SU-DHL-6 (cell line): ENCODE measurements around the gene MAGEC3.

ENCODE experiments used
- H2AFZ ChIP-seq: fragments of 200-600 bp; sonication (generic); 2 replicates; pipeline ENCODE4 v1.6.1; 2014; ENCODE audit warnings: low read depth, mild to moderate bottlenecking, moderate library complexity, mixed read lengths, antibody characterized with exemption, low read length; ENCODE audit not compliant: severe bottlenecking
- H3F3A ChIP-seq: fragments of 200-600 bp; shearing (Covaris generic); 2 replicates; pipeline ENCODE4 v1.6.0; 2016; ENCODE audit warnings: antibody characterized with exemption, mild to moderate bottlenecking; ENCODE audit not compliant: insufficient read depth
- H3K27ac ChIP-seq: fragments of 200-600 bp; sonication (generic); 2 replicates; pipeline ENCODE4 v1.5.1; 2016; ENCODE audit warnings: low read depth, mild to moderate bottlenecking, low read length, moderate library complexity, mixed read lengths
- H3K27me3 ChIP-seq: fragments of 200-600 bp; sonication (generic), shearing (Covaris generic); 2 replicates; pipeline ENCODE4 v1.6.0; 2014; ENCODE audit warnings: mild to moderate bottlenecking, low read length
- H3K36me3 ChIP-seq: fragments of 200-600 bp; sonication (generic); 2 replicates; pipeline ENCODE4 v1.6.1; 2014; ENCODE audit warnings: mild to moderate bottlenecking, low read length, mixed read lengths
- H3K4me2 ChIP-seq: fragments of 300-600, 200-600 bp; shearing (Covaris generic), sonication (generic); 2 replicates; pipeline ENCODE4 v1.6.0; 2014; ENCODE audit warnings: low read length, low read depth, mild to moderate bottlenecking; ENCODE audit not compliant: poor library complexity, severe bottlenecking
- H3K4me3 ChIP-seq: fragments of 200-600 bp; sonication (generic); 2 replicates; pipeline ENCODE4 v1.5.1; 2014; ENCODE audit warnings: antibody characterized with exemption, low read length, mild to moderate bottlenecking, mixed read lengths; ENCODE audit not compliant: insufficient read depth, poor library complexity, severe bottlenecking
- H3K79me2 ChIP-seq: fragments of 200-600 bp; sonication (generic); 2 replicates; pipeline ENCODE4 v1.6.1; 2014; ENCODE audit warnings: mild to moderate bottlenecking, low read length, moderate library complexity; ENCODE audit not compliant: insufficient read depth
- H3K9ac ChIP-seq: fragments of 200-600 bp; sonication (generic); 2 replicates; pipeline ENCODE4 v1.7.0; 2014; ENCODE audit warnings: mild to moderate bottlenecking, low read length
- H3K9me2 ChIP-seq: fragments of 200-600 bp; sonication (generic); replicated peaks from 2 replicates; pipeline ENCODE4 v1.6.1; 2014; ENCODE audit warnings: low read length; ENCODE audit not compliant: insufficient read depth
- H3K9me3 ChIP-seq: fragments of 200-600 bp; sonication (generic); 2 replicates; pipeline ENCODE4 v1.6.1; 2014; ENCODE audit warnings: low read length, mixed read lengths; ENCODE audit not compliant: insufficient read depth
- H4K20me1 ChIP-seq: fragments of 200-600 bp; sonication (generic); 2 replicates; pipeline ENCODE4 v1.6.1; 2014; ENCODE audit warnings: low read depth, mild to moderate bottlenecking, antibody characterized with exemption, low read length, moderate library complexity, mixed read lengths
- CTCF ChIP-seq: fragments of 200-600 bp; sonication (generic); IDR thresholded peaks from one replicate; pipeline ENCODE4 v1.5.1; 2017; ENCODE audit warnings: antibody characterized with exemption, mild to moderate bottlenecking, low read length, moderate library complexity; ENCODE audit not compliant: insufficient read depth, poor library complexity, severe bottlenecking
- EZH2phosphoT487 ChIP-seq: fragments of 200-600 bp; sonication (generic), shearing (Covaris generic); conservative IDR thresholded peaks from 2 replicates; pipeline ENCODE4 v1.6.1; 2018; ENCODE audit warnings: mild to moderate bottlenecking, antibody characterized with exemption, low read length, moderate library complexity, mixed read lengths

MAGEC3 gene

GRCh38 chrX:141924293-141924692, 86.2 kb downstream of the MAGEC3 start:
- Histone ChIP-seq H3K36me3 (no peaks in the 10 kb centered on the region), H3K9ac (no peak overlapping the region), H3K4me3 (no peak overlapping the region), H3K27me3 (no peaks in the 10 kb centered on the region), H3K9me2 (no peaks in the 10 kb centered on the region), H4K20me1 (no peaks in the 10 kb centered on the region), H3K4me2 (no peak overlapping the region), H2AFZ (no peak overlapping the region), H3K9me3 (no peaks in the 10 kb centered on the region), H3K27ac (no peak overlapping the region), H3K79me2 (no peaks in the 10 kb centered on the region), H3F3A (no peaks in the 10 kb centered on the region)
- TF ChIP-seq CTCF: no peak
- no peak for TF ChIP-seq EZH2phosphoT487

DNA sequence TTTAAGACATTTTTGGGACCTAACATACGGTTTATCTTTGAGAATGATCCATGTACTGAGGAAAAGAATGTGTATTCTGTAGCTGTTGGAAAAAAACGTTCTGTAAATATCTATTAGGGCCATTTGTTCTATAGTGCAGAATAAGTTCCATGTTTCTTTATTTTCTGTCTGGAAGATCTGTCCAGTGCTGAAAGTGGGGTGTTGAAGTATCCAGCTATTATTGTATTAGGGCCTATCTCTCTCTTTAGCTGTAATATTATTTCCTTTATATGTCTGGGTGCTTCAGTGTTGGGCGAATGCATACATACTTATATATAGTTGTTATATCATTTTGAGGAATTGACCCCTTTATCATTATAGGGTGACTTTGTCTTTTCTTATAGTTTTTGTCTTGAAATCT, 90.3 kb downstream of the MAGEC3 start:
- Histone ChIP-seq H2AFZ (no peak overlapping the region), H3K27ac (no peak overlapping the region), H4K20me1 (no peaks in the 10 kb centered on the region), H3K79me2 (no peaks in the 10 kb centered on the region), H3K27me3 (no peaks in the 10 kb centered on the region), H3K36me3 (no peaks in the 10 kb centered on the region), H3F3A (no peaks in the 10 kb centered on the region), H3K4me2 (no peak overlapping the region), H3K9me3 (no peaks in the 10 kb centered on the region), H3K4me3 (no peak overlapping the region), H3K9me2 (no peaks in the 10 kb centered on the region), H3K9ac (no peak overlapping the region)
- no peak for TF ChIP-seq CTCF
- TF ChIP-seq EZH2phosphoT487: no peak

- Histone ChIP-seq H3F3A (no peaks in the 10 kb centered on the region), H3K9ac (no peak overlapping the region), H3K4me2 (no peak overlapping the region), H3K79me2 (no peaks in the 10 kb centered on the region), H3K4me3 (no peak overlapping the region), H3K36me3 (no peaks in the 10 kb centered on the region), H4K20me1 (no peaks in the 10 kb centered on the region), H3K9me3 (no peaks in the 10 kb centered on the region), H3K9me2 (no peaks in the 10 kb centered on the region), H3K27me3 (no peaks in the 10 kb centered on the region), H2AFZ (no peak overlapping the region), H3K27ac (no peak overlapping the region)
- TF ChIP-seq CTCF: no peak
- TF ChIP-seq EZH2phosphoT487: no peak
These were observed 96.0 kb downstream of the MAGEC3 start for GRCh38 chrX:141934059-141934641.
